Astrocyte (in vitro differentiated cells and primary cell): ENCODE results near the gene PCLO. TPM values are rescaled to one million over a fixed set of nuclear protein-coding genes. Genes with fewer than 3 reads are reported as not detected.
"Not testable (repeated sequence)": the region's sequence is repeated elsewhere in the genome, so short reads cannot be mapped to it uniquely, and the experiment has no call there.

ENCODE experiments used
- DNase-seq: peaks from one replicate; pipeline ENCODE4 v3.0.0-alpha.2; 2010; ENCODE audit warnings: low read depth
- FAIRE-seq: peaks from 2 replicates; lab custom pipeline; 2011; peaks lifted over from hg19 to GRCh38; lab: Jason Lieb, UNC
- H2AFZ ChIP-seq: 2 replicates; pipeline ENCODE4 v1.6.0; 2012; ENCODE audit warnings: low read depth, low read length, inconsistent platforms
- H3K27ac ChIP-seq: 2 replicates; pipeline ENCODE4 v1.5.1; 2011; ENCODE audit warnings: low read depth, low read length, inconsistent platforms
- H3K27me3 ChIP-seq: 2 replicates; pipeline ENCODE4 v1.6.0; 2011; ENCODE audit warnings: low read length, inconsistent platforms; ENCODE audit not compliant: insufficient read depth
- H3K36me3 ChIP-seq: 2 replicates; pipeline ENCODE4 v1.5.1; 2011; ENCODE audit warnings: low read length, inconsistent platforms; ENCODE audit not compliant: insufficient read depth
- H3K4me1 ChIP-seq: 2 replicates; pipeline ENCODE4 v1.5.1; 2011; ENCODE audit warnings: low read length, inconsistent platforms; ENCODE audit not compliant: insufficient read depth
- H3K4me2 ChIP-seq: 2 replicates; pipeline ENCODE4 v1.6.0; 2012; ENCODE audit warnings: low read length, inconsistent platforms
- H3K4me3 ChIP-seq: 2 replicates; pipeline ENCODE4 v1.5.1; 2011; ENCODE audit warnings: low read depth, mild to moderate bottlenecking, low read length, inconsistent platforms; ENCODE audit not compliant: insufficient read depth
- H3K79me2 ChIP-seq: 2 replicates; pipeline ENCODE4 v1.6.0; 2012; ENCODE audit warnings: mild to moderate bottlenecking, low read length, inconsistent platforms; ENCODE audit not compliant: insufficient read depth
- H3K9ac ChIP-seq: 2 replicates; pipeline ENCODE4 v1.6.0; 2012; ENCODE audit warnings: mild to moderate bottlenecking, low read length, inconsistent platforms
- H3K9me3 ChIP-seq: 2 replicates; pipeline ENCODE4 v1.5.1; 2012; ENCODE audit warnings: low read depth, mild to moderate bottlenecking, low read length, inconsistent platforms; ENCODE audit not compliant: insufficient read depth
- H4K20me1 ChIP-seq: 2 replicates; pipeline ENCODE4 v1.6.0; 2012; ENCODE audit warnings: low read length, inconsistent platforms; ENCODE audit not compliant: insufficient read depth
- H3K27ac Mint-ChIP-seq: one replicate; pipeline ENCODE4 v1.8.0; 2021; ENCODE audit warnings: mild to moderate bottlenecking, mixed read lengths; ENCODE audit not compliant: unreplicated experiment
- H3K27me3 Mint-ChIP-seq: one replicate; pipeline ENCODE4 v1.8.0; 2021; ENCODE audit warnings: low read depth, mixed read lengths; ENCODE audit not compliant: unreplicated experiment
- H3K36me3 Mint-ChIP-seq: one replicate; pipeline ENCODE4 v1.8.0; 2021; ENCODE audit warnings: low read depth, mixed read lengths; ENCODE audit not compliant: unreplicated experiment
- H3K4me1 Mint-ChIP-seq: one replicate; pipeline ENCODE4 v1.8.0; 2021; ENCODE audit warnings: low read depth, mixed read lengths; ENCODE audit not compliant: unreplicated experiment
- H3K4me3 Mint-ChIP-seq: one replicate; pipeline ENCODE4 v1.8.0; 2021; ENCODE audit warnings: mild to moderate bottlenecking, moderate library complexity, mixed read lengths; ENCODE audit not compliant: unreplicated experiment
- H3K9me3 Mint-ChIP-seq: one replicate; pipeline ENCODE4 v1.8.0; 2021; ENCODE audit warnings: mild to moderate bottlenecking, mixed read lengths; ENCODE audit not compliant: unreplicated experiment
- EZH2 ChIP-seq: IDR thresholded peaks from 2 replicates; pipeline ENCODE4 v1.6.1; 2012; ENCODE audit warnings: mild to moderate bottlenecking, low read length, inconsistent platforms; ENCODE audit not compliant: insufficient read depth
- total RNA-seq: library from RNA; stranded (reverse); gene quantifications from 2 replicates; pipeline ENCODE4 v1.2.1, GENCODE V29; 2021
- TF ChIP-seq, protein P1 (sequence below): IDR thresholded peaks from 2 replicates; pipeline ENCODE4 v1.5.1; 2011; ENCODE audit warnings: low read depth, mild to moderate bottlenecking, inconsistent platforms, low read length, moderate library complexity; ENCODE audit not compliant: insufficient read depth

PCLO gene
- total RNA-seq, 1 donor from 2014 or later, result 3.0 TPM

DNA sequence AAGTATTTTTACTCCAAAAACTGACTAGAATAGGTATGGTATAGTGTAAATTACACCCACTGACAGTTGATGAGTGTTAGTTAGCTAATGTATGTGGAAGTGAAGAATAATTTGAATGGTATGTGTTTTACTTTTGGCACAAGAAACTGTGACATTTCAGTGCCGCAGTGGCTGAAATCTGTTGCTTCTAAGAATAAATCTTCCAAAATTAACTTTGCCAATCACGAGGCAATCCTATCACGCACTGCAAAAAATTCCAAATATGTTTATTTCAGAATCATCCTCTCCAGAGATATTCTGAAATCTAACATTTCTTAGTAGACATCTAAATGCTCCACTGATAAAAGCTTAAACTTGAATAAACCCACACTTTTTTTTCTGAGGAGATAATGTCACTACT lies 61.2 kb downstream of the PCLO start:
- H3K27ac ChIP-seq, result no peak overlapping the region
- no peaks in the 10 kb centered on the region for H3K9me3 Mint-ChIP-seq
- no peak overlapping the region for H3K4me3 Mint-ChIP-seq

DNA sequence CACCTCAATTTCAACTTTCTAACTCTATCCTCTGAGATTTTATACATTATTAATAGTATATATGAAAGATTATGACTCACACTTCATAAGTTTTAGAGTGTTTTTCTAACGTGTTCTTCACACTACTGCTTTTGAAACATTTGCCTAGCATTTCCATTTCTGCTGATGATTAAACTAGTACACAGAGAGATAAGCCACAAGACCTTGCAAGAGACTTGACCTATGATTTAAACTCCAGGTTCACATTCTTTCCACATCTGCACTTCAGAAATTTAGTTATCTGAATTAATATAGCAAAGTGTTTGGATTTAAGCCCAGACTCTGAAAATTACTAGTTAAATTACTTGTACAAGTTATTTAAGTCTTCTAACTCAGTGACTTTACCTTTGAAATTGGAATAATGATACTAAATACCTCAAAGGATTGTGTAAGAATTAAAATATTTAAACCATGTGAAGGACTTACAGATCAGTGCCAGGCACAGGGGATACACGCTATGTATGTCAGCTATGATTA lies 66.6 kb downstream of the PCLO start:
- no peaks in the 10 kb centered on the region for H4K20me1 ChIP-seq
- no peak overlapping the region for H3K27ac Mint-ChIP-seq
- H3K4me3 ChIP-seq, result no peak overlapping the region
- no peaks in the 10 kb centered on the region for H3K9me3 ChIP-seq
- no peaks in the 10 kb centered on the region for H3K4me1 ChIP-seq
- no peaks in the 10 kb centered on the region for H3K9me3 Mint-ChIP-seq
- no peaks in the 10 kb centered on the region for H3K27me3 Mint-ChIP-seq
- H3K36me3 ChIP-seq, result no peaks in the 10 kb centered on the region
- FAIRE-seq, result no peak
- H3K36me3 Mint-ChIP-seq, result no peaks in the 10 kb centered on the region
- H2AFZ ChIP-seq, result no peak overlapping the region
- peak; percentile 12 for DNase-seq
- H3K4me2 ChIP-seq, result no peak overlapping the region
- no peak overlapping the region for H3K27ac ChIP-seq
- no peak overlapping the region for H3K4me3 Mint-ChIP-seq
- H3K27me3 ChIP-seq, result no peaks in the 10 kb centered on the region
- no peak overlapping the region for H3K9ac ChIP-seq
- no peak for TF ChIP-seq EZH2
- TF ChIP-seq, protein P1, sequence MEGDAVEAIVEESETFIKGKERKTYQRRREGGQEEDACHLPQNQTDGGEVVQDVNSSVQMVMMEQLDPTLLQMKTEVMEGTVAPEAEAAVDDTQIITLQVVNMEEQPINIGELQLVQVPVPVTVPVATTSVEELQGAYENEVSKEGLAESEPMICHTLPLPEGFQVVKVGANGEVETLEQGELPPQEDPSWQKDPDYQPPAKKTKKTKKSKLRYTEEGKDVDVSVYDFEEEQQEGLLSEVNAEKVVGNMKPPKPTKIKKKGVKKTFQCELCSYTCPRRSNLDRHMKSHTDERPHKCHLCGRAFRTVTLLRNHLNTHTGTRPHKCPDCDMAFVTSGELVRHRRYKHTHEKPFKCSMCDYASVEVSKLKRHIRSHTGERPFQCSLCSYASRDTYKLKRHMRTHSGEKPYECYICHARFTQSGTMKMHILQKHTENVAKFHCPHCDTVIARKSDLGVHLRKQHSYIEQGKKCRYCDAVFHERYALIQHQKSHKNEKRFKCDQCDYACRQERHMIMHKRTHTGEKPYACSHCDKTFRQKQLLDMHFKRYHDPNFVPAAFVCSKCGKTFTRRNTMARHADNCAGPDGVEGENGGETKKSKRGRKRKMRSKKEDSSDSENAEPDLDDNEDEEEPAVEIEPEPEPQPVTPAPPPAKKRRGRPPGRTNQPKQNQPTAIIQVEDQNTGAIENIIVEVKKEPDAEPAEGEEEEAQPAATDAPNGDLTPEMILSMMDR, result no peak
- H3K4me1 Mint-ChIP-seq, result peaks cover 5% of the 10 kb centered on the region
- no peaks in the 10 kb centered on the region for H3K79me2 ChIP-seq

More for the DNA sequence above, 61.2 kb downstream of the PCLO start:
- DNase-seq (no peak), FAIRE-seq (no peak)
- H3K79me2 ChIP-seq, result no peaks in the 10 kb centered on the region
- H3K4me1 ChIP-seq, result no peaks in the 10 kb centered on the region
- H3K9ac ChIP-seq, result no peak overlapping the region
- H3K27ac Mint-ChIP-seq, result no peak overlapping the region
- peaks cover 1% of the 10 kb centered on the region for H3K4me1 Mint-ChIP-seq
- H3K4me3 ChIP-seq, result no peak overlapping the region
- H3K27me3 ChIP-seq, result no peaks in the 10 kb centered on the region
- no peak for TF ChIP-seq EZH2
- TF ChIP-seq, protein P1, result no peak
- H2AFZ ChIP-seq, result no peak overlapping the region
- no peak overlapping the region for H3K4me2 ChIP-seq
- no peaks in the 10 kb centered on the region for H3K9me3 ChIP-seq
- H3K36me3 Mint-ChIP-seq, result no peaks in the 10 kb centered on the region
- no peaks in the 10 kb centered on the region for H4K20me1 ChIP-seq
- no peaks in the 10 kb centered on the region for H3K36me3 ChIP-seq
- no peaks in the 10 kb centered on the region for H3K27me3 Mint-ChIP-seq

DNA sequence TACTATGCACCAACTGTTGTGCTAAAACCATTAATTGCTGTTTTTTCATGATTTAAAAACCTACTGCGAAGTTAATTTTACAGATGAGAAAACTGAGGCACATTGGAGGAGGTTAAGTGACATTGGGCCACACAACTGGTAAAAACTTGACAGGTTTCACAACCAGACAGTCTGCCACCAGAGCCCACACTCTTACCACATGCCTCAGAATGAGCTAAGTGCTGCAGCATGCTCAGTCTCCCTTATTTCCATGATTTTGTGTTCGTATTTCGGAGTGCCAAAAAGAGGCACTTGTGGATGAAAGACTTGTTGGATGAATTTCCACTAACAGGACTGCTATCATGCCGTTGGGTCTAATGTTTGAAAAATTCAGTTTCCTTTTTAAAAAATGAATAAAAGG lies 77.4 kb downstream of the PCLO start:
- no peak for FAIRE-seq
- H3K4me3 Mint-ChIP-seq, result no peak overlapping the region

DNA sequence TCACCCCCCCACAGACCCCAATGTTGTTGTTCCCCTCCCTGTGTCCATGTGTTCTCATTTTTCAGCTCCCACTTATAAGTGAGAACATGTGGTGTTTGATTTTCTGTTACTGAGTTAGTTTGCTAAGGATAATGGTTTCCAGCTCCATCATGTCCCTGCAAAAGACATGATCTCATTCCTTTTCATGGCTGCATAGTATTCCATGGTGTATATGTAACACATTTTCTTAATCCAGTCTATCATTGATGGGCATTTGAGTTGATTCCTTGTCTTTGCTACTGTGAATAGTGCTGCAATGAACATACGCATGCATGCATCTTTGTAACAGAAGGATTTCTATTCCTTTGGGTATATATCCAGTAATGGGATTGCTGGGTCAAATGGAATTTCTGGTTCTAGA lies 82.8 kb downstream of the PCLO start:
- not testable (repeated sequence) for H3K4me1 Mint-ChIP-seq, H3K27ac Mint-ChIP-seq, H3K4me3 ChIP-seq, DNase-seq, H4K20me1 ChIP-seq, H3K36me3 ChIP-seq, H3K9me3 ChIP-seq, H3K27ac ChIP-seq, H3K9me3 Mint-ChIP-seq, H3K36me3 Mint-ChIP-seq, FAIRE-seq, H3K4me1 ChIP-seq, H3K4me3 Mint-ChIP-seq, H3K9ac ChIP-seq, H3K4me2 ChIP-seq, H3K79me2 ChIP-seq, H3K27me3 Mint-ChIP-seq, H3K27me3 ChIP-seq, H2AFZ ChIP-seq

More for the DNA sequence above, 77.4 kb downstream of the PCLO start:
- Histone ChIP-seq H3K27me3 (no peaks in the 10 kb centered on the region), H3K4me3 (no peak overlapping the region), H3K9me3 (no peaks in the 10 kb centered on the region), H3K4me1 (no peaks in the 10 kb centered on the region), H3K27ac (no peak overlapping the region), H3K36me3 (no peaks in the 10 kb centered on the region), H2AFZ (no peak overlapping the region), H3K9ac (no peak overlapping the region), H3K79me2 (no peaks in the 10 kb centered on the region), H4K20me1 (no peaks in the 10 kb centered on the region), H3K4me2 (no peak overlapping the region)
- Mint-ChIP-seq H3K4me1 (peaks cover 5% of the 10 kb centered on the region), H3K9me3 (no peaks in the 10 kb centered on the region), H3K36me3 (no peaks in the 10 kb centered on the region), H3K27me3 (no peaks in the 10 kb centered on the region), H3K27ac (no peak overlapping the region)
- TF ChIP-seq, protein P1, result no peak
- no peak for TF ChIP-seq EZH2
- DNase-seq, result no peak
